HEK293T (cell line): ENCODE data around the gene ARHGAP23.

Experiments
- CTCF ChIA-PET: fragments of 350-600 bp; formaldehyde crosslinking; extraction: SDS; loops from one replicate; lab custom pipeline; 2021; ENCODE audit warnings: antibody characterized with exemption, inconsistent platforms; lab: Yijun Ruan, JAX
- POLR2A ChIA-PET: fragments of 350-600 bp; formaldehyde crosslinking; extraction: SDS; loops from one replicate; lab custom pipeline; 2020; ENCODE audit warnings: antibody characterized with exemption, inconsistent platforms; lab: Yijun Ruan, JAX
- DNase-seq: peaks from one replicate; pipeline ENCODE4 v3.0.0; 2012; ENCODE audit warnings: mixed read lengths; ENCODE audit errors: extremely low spot score
- ARNT ChIP-seq: fragments of 450-650 bp; IDR thresholded peaks from 2 replicates; pipeline ENCODE4 v1.6.1; 2017; ENCODE audit warnings: mild to moderate bottlenecking
- BHLHE40 ChIP-seq: fragments of 450-650 bp; IDR thresholded peaks from 2 replicates; pipeline ENCODE4 v1.6.1; 2016; ENCODE audit warnings: mild to moderate bottlenecking, moderate library complexity, borderline replicate concordance
- CTBP1 ChIP-seq: fragments of 450-650 bp; IDR thresholded peaks from 2 replicates; pipeline ENCODE4 v1.6.1; 2016; ENCODE audit warnings: borderline replicate concordance
- ELF4 ChIP-seq: fragments of 450-650 bp; IDR thresholded peaks from 2 replicates; pipeline ENCODE4 v1.6.1; 2017; ENCODE audit warnings: antibody characterized with exemption
- FOXA1 ChIP-seq: fragments of 450-650 bp; IDR thresholded peaks from 2 replicates; pipeline ENCODE4 v1.6.1; 2016; ENCODE audit warnings: mild to moderate bottlenecking
- FOXK2 ChIP-seq: fragments of 450-650 bp; IDR thresholded peaks from 2 replicates; pipeline ENCODE4 v1.6.1; 2016; ENCODE audit warnings: mild to moderate bottlenecking
- FOXM1 ChIP-seq: fragments of 450-650 bp; IDR thresholded peaks from 2 replicates; pipeline ENCODE4 v1.6.1; 2017; ENCODE audit warnings: mild to moderate bottlenecking, borderline replicate concordance
- HDGF ChIP-seq: fragments of 450-650 bp; IDR thresholded peaks from 2 replicates; pipeline ENCODE4 v1.6.1; 2017; ENCODE audit warnings: antibody characterized with exemption, borderline replicate concordance
- L3MBTL2 ChIP-seq: fragments of 450-650 bp; conservative IDR thresholded peaks from 2 replicates; pipeline ENCODE4 v1.6.1; 2016; ENCODE audit warnings: mild to moderate bottlenecking
- LEF1 ChIP-seq: fragments of 450-650 bp; IDR thresholded peaks from 2 replicates; pipeline ENCODE4 v1.6.1; 2017; ENCODE audit warnings: mild to moderate bottlenecking, borderline replicate concordance
- NFRKB ChIP-seq: fragments of 450-650 bp; IDR thresholded peaks from 2 replicates; pipeline ENCODE4 v1.6.1; 2016; ENCODE audit warnings: mild to moderate bottlenecking, moderate library complexity
- PKNOX1 ChIP-seq: fragments of 450-650 bp; IDR thresholded peaks from 2 replicates; pipeline ENCODE4 v1.6.1; 2016
- SP1 ChIP-seq: fragments of 450-650 bp; IDR thresholded peaks from 2 replicates; pipeline ENCODE4 v1.6.1; 2017
- SUZ12 ChIP-seq: fragments of 450-650 bp; IDR thresholded peaks from 2 replicates; pipeline ENCODE4 v1.6.1; 2016; ENCODE audit warnings: mild to moderate bottlenecking
- TARDBP ChIP-seq: fragments of 450-650 bp; IDR thresholded peaks from 2 replicates; pipeline ENCODE4 v1.6.1; 2016
- ZNF384 ChIP-seq: fragments of 450-650 bp; IDR thresholded peaks from 2 replicates; pipeline ENCODE4 v1.6.1; 2016

Gene ARHGAP23

GRCh38 chr17:38533866-38534497 lies 105.7 kb downstream of the ARHGAP23 start:
- no peak for TF ChIP-seq NFRKB
- no peak for TF ChIP-seq L3MBTL2
- TF ChIP-seq ARNT: no peak
- no peak for TF ChIP-seq SP1
- no peak for TF ChIP-seq BHLHE40
- no peak for TF ChIP-seq FOXM1
- TF ChIP-seq SUZ12: no peak
- TF ChIP-seq CTBP1: no peak
- no peak for TF ChIP-seq LEF1
- no peak for TF ChIP-seq FOXA1
- DNase-seq: no peak
- ChIA-PET CTCF (interaction anchor here (0.7 to 1.4 kb wide), 4 partner anchors 24 to 129 kb away, joined by 3 to 6 read pairs (median 4); no protein-coding TSS in a partner anchor), POLR2A (interaction anchor here (1.0 to 1.8 kb wide), 2 partner anchors 20 to 25 kb away, joined by 3 to 6 read pairs; no protein-coding TSS in a partner anchor)

GRCh38 chr17:38534498-38534885 lies 106.2 kb downstream of the ARHGAP23 start:
- DNase-seq: no peak
- TF ChIP-seq FOXM1: no peak
- TF ChIP-seq L3MBTL2: no peak
- TF ChIP-seq SP1: no peak
- TF ChIP-seq HDGF: no peak
- no peak for TF ChIP-seq ARNT
- no peak for TF ChIP-seq BHLHE40
- TF ChIP-seq PKNOX1: no peak
- ChIA-PET CTCF (interaction anchor here (0.7 to 1.4 kb wide), 5 partner anchors 25 to 196 kb away, joined by 3 to 6 read pairs (median 4); partner anchors contain the start of gene CISD3), POLR2A (interaction anchor here (1.0 to 1.8 kb wide), 2 partner anchors 19 to 25 kb away, joined by 3 to 6 read pairs; no protein-coding TSS in a partner anchor)

- POLR2A ChIA-PET: no interaction called here
- DNase-seq: no peak
- CTCF ChIA-PET: interaction anchor here (1.4 to 3.1 kb wide), 2 partner anchors 23 to 27 kb away, joined by 4 to 11 read pairs; no protein-coding TSS in a partner anchor
- TF ChIP-seq ELF4: no peak
- TF ChIP-seq FOXM1: no peak
- no peak for TF ChIP-seq L3MBTL2
- TF ChIP-seq BHLHE40: no peak
- no peak for TF ChIP-seq CTBP1
- no peak for TF ChIP-seq FOXK2
- TF ChIP-seq ARNT: no peak
- TF ChIP-seq SUZ12: no peak
- no peak for TF ChIP-seq FOXA1
- no peak for TF ChIP-seq NFRKB
- TF ChIP-seq TARDBP: no peak
- TF ChIP-seq HDGF: no peak
- no peak for TF ChIP-seq LEF1
- no peak for TF ChIP-seq PKNOX1
- no peak for TF ChIP-seq ZNF384
- TF ChIP-seq SP1: no peak
Observed at GRCh38 chr17:38535886-38536285, 107.6 kb downstream of the ARHGAP23 start.

GRCh38 chr17:38536661-38537060 lies 108.4 kb downstream of the ARHGAP23 start:
- DNase-seq: no peak
- POLR2A ChIA-PET: no interaction called here

GRCh38 chr17:38538906-38539305 lies 110.6 kb downstream of the ARHGAP23 start:
- POLR2A ChIA-PET: no interaction called here
- DNase-seq: no peak
- TF ChIP-seq ELF4 (no peak), FOXK2 (no peak), FOXM1 (no peak), ZNF384 (no peak)
- CTCF ChIA-PET: interaction anchor here (0.7 kb wide), 1 partner anchor 75 kb away, joined by 4 read pairs; no protein-coding TSS in a partner anchor

More at GRCh38 chr17:38536661-38537060, 108.4 kb downstream of the ARHGAP23 start:
- TF ChIP-seq BHLHE40: no peak
- TF ChIP-seq PKNOX1: no peak
- no peak for TF ChIP-seq TARDBP
- no peak for TF ChIP-seq ARNT
- TF ChIP-seq SUZ12: no peak
- TF ChIP-seq FOXM1: no peak
- TF ChIP-seq LEF1: no peak
- no peak for TF ChIP-seq L3MBTL2
- TF ChIP-seq CTBP1: no peak
- TF ChIP-seq ZNF384: no peak
- no peak for TF ChIP-seq SP1
- no peak for TF ChIP-seq FOXK2
- no peak for TF ChIP-seq ELF4
- no peak for TF ChIP-seq FOXA1
- CTCF ChIA-PET: interaction anchor here (1.0 to 3.1 kb wide), 5 partner anchors 19 to 185 kb away, joined by 3 to 11 read pairs (median 4); partner anchors contain the start of gene SOCS7

- ChIA-PET CTCF (no interaction called here), POLR2A (interaction anchor here (1.6 kb wide), 1 partner anchor 19 kb away, joined by 5 read pairs; no protein-coding TSS in a partner anchor)
- no peak for DNase-seq
- TF ChIP-seq ZNF384 (no peak), HDGF (no peak)
Observed at GRCh38 chr17:38539386-38539785, 111.1 kb downstream of the ARHGAP23 start.
